Measurements from ENCODE around the gene NRG3. TPM values are rescaled to one million over a fixed set of nuclear protein-coding genes. Genes with fewer than 3 reads are reported as not detected.

NRG3 gene
- total and polyA plus RNA-seq, 8 donors: 0.14 to 0.59 (median 0.25) TPM; not detected in 2

GRCh38 chr10:82887488-82887887, 1012.5 kb downstream of the NRG3 start:
- Histone ChIP-seq H3K36me3 (no peaks in the 10 kb centered on the region), H3K9me3 (no peaks in the 10 kb centered on the region), H3K27ac (no peak overlapping the region), H3K27me3 (no peaks in the 10 kb centered on the region), H3K4me3 (no peak overlapping the region), H3K4me1 (peaks cover 0 to 11% (median 0%) of the 10 kb centered on the region in 3 donors)
- no peak for DNase-seq
- intact Hi-C loops (cut with DNase I): no loop called here
- 43 to 46% methylated on average over 1 of the region's 1 CpG for WGBS, 2 donors
- TF ChIP-seq CTCF (IDR thresholded peaks at IDR 0.05): no peak
- peak in 3 of 4 donors; percentile 22 to 68 (median 35) for ATAC-seq
- FAIRE-seq: no peak

- no peak for TF ChIP-seq CTCF (IDR thresholded peaks at IDR 0.05)
- ATAC-seq (no peak), DNase-seq (no peak), FAIRE-seq (no peak)
- WGBS, 2 donors: 86 to 88% methylated on average over 10 of the region's 10 CpGs
- Histone ChIP-seq H3K36me3 (no peaks in the 10 kb centered on the region), H3K9me3 (no peaks in the 10 kb centered on the region), H3K4me3 (no peak overlapping the region), H3K4me1 (peaks cover 0 to 11% (median 0%) of the 10 kb centered on the region in 3 donors), H3K27ac (no peak overlapping the region), H3K27me3 (no peaks in the 10 kb centered on the region)
- intact Hi-C loops (cut with DNase I): no loop called here
These were observed 1013.9 kb downstream of the NRG3 start for GRCh38 chr10:82888809-82889455.

GRCh38 chr10:82889728-82890127, 1014.7 kb downstream of the NRG3 start:
- no peak for TF ChIP-seq CTCF (IDR thresholded peaks at IDR 0.05)
- H3K36me3 ChIP-seq: no peaks in the 10 kb centered on the region
- no peak for DNase-seq
- ATAC-seq: no peak
- 73 to 82% methylated on average over 2 of the region's 2 CpGs for WGBS, 2 donors
- H3K4me1 ChIP-seq: peaks cover 0 to 11% (median 0%) of the 10 kb centered on the region in 3 donors
- H3K27ac ChIP-seq: no peak overlapping the region
- H3K4me3 ChIP-seq: no peak overlapping the region
- no peaks in the 10 kb centered on the region for H3K27me3 ChIP-seq
- no peaks in the 10 kb centered on the region for H3K9me3 ChIP-seq
- intact Hi-C loops (cut with DNase I): no loop called here
- no peak for FAIRE-seq

- Histone ChIP-seq H3K36me3 (no peaks in the 10 kb centered on the region), H3K27me3 (no peaks in the 10 kb centered on the region), H3K27ac (no peak overlapping the region), H3K4me1 (peaks cover 0 to 11% (median 0%) of the 10 kb centered on the region in 3 donors), H3K9me3 (no peaks in the 10 kb centered on the region), H3K4me3 (no peak overlapping the region)
- ATAC-seq (no peak), DNase-seq (no peak), FAIRE-seq (no peak)
- whole genome bisulfite sequencing, 2 donors: 79 to 89% methylated on average over 5 of the region's 5 CpGs
- no peak for TF ChIP-seq CTCF (IDR thresholded peaks at IDR 0.05)
- intact Hi-C loops (cut with DNase I): no loop called here
These were observed 1015.6 kb downstream of the NRG3 start for GRCh38 chr10:82890573-82890972.

GRCh38 chr10:82908096-82908495, 1033.1 kb downstream of the NRG3 start:
- H3K9me3 ChIP-seq: no peaks in the 10 kb centered on the region
- 83 to 89% methylated on average over 1 of the region's 1 CpG for WGBS, 2 donors
- TF ChIP-seq CTCF (IDR thresholded peaks at IDR 0.05): no peak
- H3K4me1 ChIP-seq: no peaks in the 10 kb centered on the region
- DNase-seq (no peak), FAIRE-seq (no peak), ATAC-seq (no peak)
- intact Hi-C loops (cut with DNase I): no loop called here
- H3K4me3 ChIP-seq: no peak overlapping the region
- no peak overlapping the region for H3K27ac ChIP-seq
- no peaks in the 10 kb centered on the region for H3K36me3 ChIP-seq
- no peaks in the 10 kb centered on the region for H3K27me3 ChIP-seq
